Neural cell (in vitro differentiated cells): ENCODE data around the gene HLA-DQB2. TPM values are rescaled to one million over a fixed set of nuclear protein-coding genes. Genes with fewer than 3 reads are reported as not detected.

Experiments
- H2AFZ ChIP-seq: fragments of 200-600, 300-800 bp; sonication (generic), shearing (Covaris generic); 2 replicates; pipeline ENCODE4 v1.6.0; 2014; ENCODE audit warnings: low read depth, mild to moderate bottlenecking, antibody characterized with exemption, low read length, moderate library complexity
- H3F3A ChIP-seq: fragments of 200-600 bp; shearing (Covaris generic); 2 replicates; pipeline ENCODE4 v1.6.1; 2016; ENCODE audit warnings: mild to moderate bottlenecking, moderate library complexity, mixed read lengths, antibody characterized with exemption, low read length; ENCODE audit not compliant: insufficient read depth, poor library complexity, severe bottlenecking
- H3K27ac ChIP-seq: fragments of 200-600, 300-800 bp; sonication (generic), shearing (Covaris generic); 2 replicates; pipeline ENCODE4 v1.5.1; 2014; ENCODE audit warnings: mild to moderate bottlenecking, low read length, moderate library complexity
- H3K27me3 ChIP-seq: fragments of 300-800, 200-600 bp; sonication (generic), shearing (Covaris generic); 2 replicates; pipeline ENCODE4 v1.6.0; 2014; ENCODE audit warnings: mild to moderate bottlenecking, low read depth, low read length, moderate library complexity; ENCODE audit not compliant: insufficient read depth
- H3K36me3 ChIP-seq: fragments of 300-800, 200-600 bp; sonication (generic), shearing (Covaris generic); 2 replicates; pipeline ENCODE4 v1.5.1; 2014; ENCODE audit warnings: mild to moderate bottlenecking, antibody characterized with exemption, low read length, moderate library complexity; ENCODE audit not compliant: insufficient read depth
- H3K4me2 ChIP-seq: fragments of 300-800, 200-600 bp; sonication (generic), shearing (Covaris generic); 2 replicates; pipeline ENCODE4 v1.6.0; 2014; ENCODE audit warnings: mild to moderate bottlenecking, low read length
- H3K4me3 ChIP-seq: fragments of 300-800, 200-600 bp; sonication (generic), shearing (Covaris generic); 2 replicates; pipeline ENCODE4 v1.5.1; 2014; ENCODE audit warnings: mild to moderate bottlenecking, low read length, moderate library complexity
- H3K79me2 ChIP-seq: fragments of 200-600 bp; shearing (Covaris generic); replicated peaks from 2 replicates; pipeline ENCODE4 v1.6.0; 2014; ENCODE audit warnings: mild to moderate bottlenecking, low read length, moderate library complexity; ENCODE audit not compliant: insufficient read depth
- H3K9ac ChIP-seq: fragments of 300-800, 200-600 bp; sonication (generic), shearing (Covaris generic); 2 replicates; pipeline ENCODE4 v1.6.1; 2016; ENCODE audit warnings: mild to moderate bottlenecking, low read length, mixed read lengths
- H3K9me2 ChIP-seq: fragments of 200-600 bp; shearing (Covaris generic); 2 replicates; pipeline ENCODE4 v1.6.1; 2016; ENCODE audit warnings: mild to moderate bottlenecking, low read length, mixed read lengths; ENCODE audit not compliant: insufficient read depth
- H3K9me3 ChIP-seq: fragments of 200-600, 300-800 bp; sonication (generic), shearing (Covaris generic); 2 replicates; pipeline ENCODE4 v1.6.1; 2016; ENCODE audit warnings: mild to moderate bottlenecking, mixed run types, low read length, moderate library complexity, mixed read lengths
- H4K20me1 ChIP-seq: fragments of 200-600 bp; shearing (Covaris generic); 2 replicates; pipeline ENCODE4 v1.6.1; 2016; ENCODE audit warnings: mild to moderate bottlenecking, mixed run types; ENCODE audit not compliant: insufficient read depth
- EP300 ChIP-seq: fragments of 450-650 bp; conservative IDR thresholded peaks from 2 replicates; pipeline ENCODE4 v1.6.1; 2014; ENCODE audit warnings: antibody characterized with exemption, mild to moderate bottlenecking, moderate library complexity; ENCODE audit not compliant: poor library complexity, severe bottlenecking
- EZH2 ChIP-seq: fragments of 200-600, 300-800 bp; shearing (Covaris generic), sonication (generic); IDR thresholded peaks from 2 replicates; pipeline ENCODE4 v1.6.1; 2014; ENCODE audit warnings: antibody characterized with exemption, low read length, borderline replicate concordance, mild to moderate bottlenecking; ENCODE audit not compliant: insufficient read depth, poor library complexity, severe bottlenecking
- MXI1 ChIP-seq: fragments of 450-650 bp; conservative IDR thresholded peaks from 2 replicates; pipeline ENCODE4 v1.6.1; 2014; ENCODE audit warnings: antibody characterized with exemption, mild to moderate bottlenecking; ENCODE audit not compliant: poor library complexity, severe bottlenecking
- POLR2AphosphoS5 ChIP-seq: IDR thresholded peaks from 2 replicates; pipeline ENCODE4 v1.6.1; 2012
- RAD21 ChIP-seq: fragments of 450-650 bp; conservative IDR thresholded peaks from 2 replicates; pipeline ENCODE4 v1.6.1; 2014; ENCODE audit warnings: antibody characterized with exemption, mild to moderate bottlenecking, moderate library complexity
- REST ChIP-seq: IDR thresholded peaks from 2 replicates; pipeline ENCODE4 v1.6.1; 2012; ENCODE audit warnings: borderline replicate concordance
- SMC3 ChIP-seq: fragments of 450-650 bp; conservative IDR thresholded peaks from 2 replicates; pipeline ENCODE4 v1.6.1; 2014; ENCODE audit warnings: antibody characterized with exemption, mild to moderate bottlenecking, moderate library complexity; ENCODE audit not compliant: poor library complexity
- TAF1 ChIP-seq: IDR thresholded peaks from 2 replicates; pipeline ENCODE4 v1.6.1; 2012; ENCODE audit warnings: low read depth
- polyA plus RNA-seq: library from polyadenylated mRNA; depleted of rRNA; stranded (reverse); fragments of >200 nt; gene quantifications from 2 replicates; pipeline ENCODE4 v1.2.3, GENCODE V29; 2014
- TF ChIP-seq, protein P1 (sequence below): fragments of 450-650 bp; IDR thresholded peaks from 2 replicates; pipeline ENCODE4 v1.5.1; 2014; ENCODE audit warnings: antibody characterized with exemption, mild to moderate bottlenecking, moderate library complexity; ENCODE audit not compliant: poor library complexity, severe bottlenecking

HLA-DQB2 gene
- polyA plus RNA-seq, 1 donor from 2014 or later: not detected

DNA sequence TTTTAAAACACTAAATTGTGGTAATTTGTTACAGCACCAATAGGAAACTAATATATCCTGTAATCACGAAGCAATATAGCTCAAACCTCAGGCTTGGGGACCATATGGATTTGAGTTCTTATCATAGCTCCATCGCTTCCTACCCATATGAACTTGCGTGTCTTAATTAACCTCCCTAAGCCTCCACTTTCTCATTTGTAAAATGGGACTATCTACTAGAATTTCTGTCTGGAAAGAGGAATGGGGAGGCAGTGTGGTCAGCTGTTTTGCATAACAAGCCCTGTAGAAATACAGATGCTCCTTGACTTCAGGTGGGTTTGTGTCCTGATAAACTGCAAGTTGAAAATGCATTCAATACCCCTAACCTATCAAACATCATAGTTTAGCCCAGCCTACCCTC lies 36.4 kb upstream of the HLA-DQB2 start:
- H3K4me3 ChIP-seq: no peak overlapping the region
- no peaks in the 10 kb centered on the region for H3K9me3 ChIP-seq
- no peak overlapping the region for H3K27ac ChIP-seq
- no peaks in the 10 kb centered on the region for H3F3A ChIP-seq
- H3K27me3 ChIP-seq: no peaks in the 10 kb centered on the region
- no peaks in the 10 kb centered on the region for H3K79me2 ChIP-seq
- no peaks in the 10 kb centered on the region for H3K36me3 ChIP-seq
- no peak overlapping the region for H3K4me2 ChIP-seq
- no peak overlapping the region for H2AFZ ChIP-seq
- TF ChIP-seq EZH2 (no peak), POLR2AphosphoS5 (no peak), REST (no peak), EP300 (no peak), RAD21 (no peak), SMC3 (no peak), MXI1 (no peak), TAF1 (no peak)
- TF ChIP-seq, protein P1, sequence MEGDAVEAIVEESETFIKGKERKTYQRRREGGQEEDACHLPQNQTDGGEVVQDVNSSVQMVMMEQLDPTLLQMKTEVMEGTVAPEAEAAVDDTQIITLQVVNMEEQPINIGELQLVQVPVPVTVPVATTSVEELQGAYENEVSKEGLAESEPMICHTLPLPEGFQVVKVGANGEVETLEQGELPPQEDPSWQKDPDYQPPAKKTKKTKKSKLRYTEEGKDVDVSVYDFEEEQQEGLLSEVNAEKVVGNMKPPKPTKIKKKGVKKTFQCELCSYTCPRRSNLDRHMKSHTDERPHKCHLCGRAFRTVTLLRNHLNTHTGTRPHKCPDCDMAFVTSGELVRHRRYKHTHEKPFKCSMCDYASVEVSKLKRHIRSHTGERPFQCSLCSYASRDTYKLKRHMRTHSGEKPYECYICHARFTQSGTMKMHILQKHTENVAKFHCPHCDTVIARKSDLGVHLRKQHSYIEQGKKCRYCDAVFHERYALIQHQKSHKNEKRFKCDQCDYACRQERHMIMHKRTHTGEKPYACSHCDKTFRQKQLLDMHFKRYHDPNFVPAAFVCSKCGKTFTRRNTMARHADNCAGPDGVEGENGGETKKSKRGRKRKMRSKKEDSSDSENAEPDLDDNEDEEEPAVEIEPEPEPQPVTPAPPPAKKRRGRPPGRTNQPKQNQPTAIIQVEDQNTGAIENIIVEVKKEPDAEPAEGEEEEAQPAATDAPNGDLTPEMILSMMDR: no peak
- H3K9me2 ChIP-seq: no peaks in the 10 kb centered on the region
- no peaks in the 10 kb centered on the region for H4K20me1 ChIP-seq
- H3K9ac ChIP-seq: no peak overlapping the region

- no peaks in the 10 kb centered on the region for H4K20me1 ChIP-seq
Observed at GRCh38 chr6:32799168-32799567, 35.8 kb upstream of the HLA-DQB2 start.

More at GRCh38 chr6:32799168-32799567, 35.8 kb upstream of the HLA-DQB2 start:
- H3F3A ChIP-seq: no peaks in the 10 kb centered on the region
- H3K79me2 ChIP-seq: no peaks in the 10 kb centered on the region
- H3K4me3 ChIP-seq: no peak overlapping the region
- H3K9me3 ChIP-seq: no peaks in the 10 kb centered on the region
- H3K36me3 ChIP-seq: no peaks in the 10 kb centered on the region
- no peak for TF ChIP-seq POLR2AphosphoS5
- no peak for TF ChIP-seq EP300
- no peak for TF ChIP-seq REST
- TF ChIP-seq TAF1: no peak
- TF ChIP-seq SMC3: no peak
- TF ChIP-seq MXI1: no peak
- TF ChIP-seq RAD21: no peak
- TF ChIP-seq, protein P1: no peak
- no peak for TF ChIP-seq EZH2
- H2AFZ ChIP-seq: no peak overlapping the region
- H3K9me2 ChIP-seq: no peaks in the 10 kb centered on the region
- H3K4me2 ChIP-seq: no peak overlapping the region
- H3K9ac ChIP-seq: no peak overlapping the region
- H3K27me3 ChIP-seq: no peaks in the 10 kb centered on the region
- H3K27ac ChIP-seq: no peak overlapping the region
